NOMO-1 treated with dmso at 0.1 percent for 144 hours (cell line): ENCODE measurements around the gene IL37.
"Not testable (repeated sequence)": the region's sequence is repeated elsewhere in the genome, so short reads cannot be mapped to it uniquely, and the experiment has no call there.

Source experiments
- DNase-seq: peaks from one replicate; lab custom pipeline; 2025; ENCODE audit not compliant: unreplicated experiment; lab: John Stamatoyannopoulos, UW

IL37 gene

GRCh38 chr2:112920923-112921532, 10.1 kb downstream of the IL37 start:
- DNase-seq, result no peak

- DNase-seq, result no peak
These were observed 11.0 kb downstream of the IL37 start for GRCh38 chr2:112921982-112922381.

DNA sequence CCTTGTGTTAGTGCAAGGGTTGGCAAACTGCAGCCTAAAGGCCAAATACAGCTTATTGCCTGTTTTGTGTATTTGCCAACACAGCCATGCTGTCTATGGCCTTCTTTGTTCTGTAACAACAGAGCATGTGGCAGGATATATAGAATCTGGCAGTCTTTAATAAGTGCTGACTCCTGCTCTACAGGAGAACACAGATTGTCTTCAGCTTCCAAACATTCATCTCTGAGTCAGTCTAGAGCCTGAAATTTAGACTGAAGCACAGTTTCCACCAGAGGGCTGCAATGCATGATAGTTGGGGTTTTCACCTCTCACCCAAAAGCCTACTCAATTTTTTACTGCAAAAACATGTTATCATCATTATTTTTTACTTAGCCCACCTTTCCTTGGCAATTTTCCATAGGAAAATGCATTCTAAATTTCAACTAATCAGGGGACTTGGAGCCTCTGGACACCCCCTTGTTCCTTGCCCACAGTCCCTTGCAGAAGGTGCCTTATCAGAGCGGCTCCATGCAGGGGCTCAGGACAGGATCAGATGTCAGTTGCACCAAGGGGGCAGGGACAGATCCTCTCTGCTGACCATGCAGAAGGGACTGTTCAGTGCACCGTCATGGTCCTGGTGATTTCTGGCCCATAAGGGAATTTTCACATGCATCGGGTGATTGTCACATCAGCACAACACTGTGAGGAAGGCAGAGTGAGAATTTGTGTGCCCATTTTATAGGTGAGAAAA, 12.4 kb downstream of the IL37 start:
- no peak for DNase-seq

- no peak for DNase-seq
These were observed 13.0 kb downstream of the IL37 start for GRCh38 chr2:112923967-112924338.

GRCh38 chr2:112924360-112924759, 13.4 kb downstream of the IL37 start:
- no peak for DNase-seq

DNA sequence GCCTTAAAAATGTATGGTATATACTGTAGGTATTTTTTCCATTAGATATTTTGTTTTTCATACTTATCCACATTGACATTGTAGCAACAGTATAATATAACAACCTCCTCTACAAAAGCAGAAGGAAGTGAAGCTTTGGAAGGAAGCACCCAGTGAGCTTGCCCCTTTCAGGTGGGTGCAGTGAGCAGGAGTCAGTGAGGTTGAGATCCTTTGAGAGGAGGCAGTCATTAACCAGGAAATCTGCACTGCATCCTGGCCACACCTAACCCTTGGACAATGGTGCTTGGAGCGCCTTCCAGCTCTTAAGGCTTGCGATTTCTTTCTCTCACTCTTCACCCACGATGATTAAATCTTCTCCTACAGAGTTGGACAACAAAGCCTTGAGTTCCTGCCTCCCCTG, 13.9 kb downstream of the IL37 start:
- no peak for DNase-seq

DNA sequence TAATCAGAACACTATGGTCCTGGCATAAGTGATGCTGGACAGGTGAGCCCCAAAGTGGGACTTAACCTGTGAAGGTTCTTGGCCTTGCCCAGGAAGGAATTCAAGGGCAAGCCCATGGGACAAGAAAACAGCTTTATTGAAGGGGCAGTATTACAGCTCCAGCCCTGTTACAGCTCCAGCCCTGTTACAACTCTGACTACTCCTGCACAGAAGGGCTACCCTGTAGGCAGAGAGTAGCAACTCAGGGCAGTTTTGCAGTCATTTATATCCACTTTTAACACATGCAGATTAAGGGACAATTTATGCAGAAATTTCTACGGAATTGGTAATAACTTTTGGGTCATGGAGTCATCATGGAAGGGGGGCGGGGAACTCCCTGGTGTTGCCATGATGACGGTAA, 15.7 kb downstream of the IL37 start:
- no peak for DNase-seq

DNA sequence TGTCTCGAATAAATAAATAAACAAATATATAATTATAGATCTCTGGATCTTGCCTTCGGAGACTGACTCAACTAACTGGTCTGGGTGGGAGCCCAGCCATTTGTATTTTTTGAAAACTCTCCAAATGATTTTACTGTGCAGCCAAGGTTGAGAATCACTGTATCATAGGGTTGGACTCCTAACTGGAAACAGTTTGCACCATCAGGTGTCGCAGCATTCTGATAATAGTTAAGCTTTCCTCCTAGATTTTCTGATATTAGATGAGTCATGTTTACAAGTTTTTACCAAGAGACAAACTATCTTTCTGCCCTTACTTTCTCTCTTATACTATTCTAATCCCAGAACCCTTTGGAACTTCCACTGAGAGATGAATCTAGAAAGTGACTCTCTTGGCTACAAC, 16.8 kb downstream of the IL37 start:
- no peak for DNase-seq

DNA sequence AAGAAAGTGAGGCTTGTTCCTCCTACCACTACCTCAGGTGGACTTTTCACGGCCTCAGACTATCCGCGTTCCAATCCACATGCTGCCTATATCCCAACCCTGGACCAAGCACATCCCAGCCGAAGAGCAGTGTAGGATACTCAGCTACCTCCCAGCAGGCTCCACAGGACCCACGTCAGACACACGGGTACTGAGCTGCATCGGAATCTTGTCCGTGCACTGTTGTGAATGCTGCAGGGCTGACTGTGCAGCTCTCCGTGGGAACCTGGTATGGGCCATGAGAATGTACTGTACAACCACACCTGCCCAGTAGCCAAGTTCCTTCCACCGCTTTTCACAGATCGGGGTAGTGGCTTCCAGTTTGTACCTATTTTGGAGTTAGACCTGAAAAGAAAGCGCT, 22.3 kb downstream of the IL37 start:
- no peak for DNase-seq

- not testable (repeated sequence) for DNase-seq
These were observed 23.2 kb downstream of the IL37 start for GRCh38 chr2:112934117-112934516.

- DNase-seq, result no peak
These were observed 25.9 kb downstream of the IL37 start for GRCh38 chr2:112936927-112937232.

DNA sequence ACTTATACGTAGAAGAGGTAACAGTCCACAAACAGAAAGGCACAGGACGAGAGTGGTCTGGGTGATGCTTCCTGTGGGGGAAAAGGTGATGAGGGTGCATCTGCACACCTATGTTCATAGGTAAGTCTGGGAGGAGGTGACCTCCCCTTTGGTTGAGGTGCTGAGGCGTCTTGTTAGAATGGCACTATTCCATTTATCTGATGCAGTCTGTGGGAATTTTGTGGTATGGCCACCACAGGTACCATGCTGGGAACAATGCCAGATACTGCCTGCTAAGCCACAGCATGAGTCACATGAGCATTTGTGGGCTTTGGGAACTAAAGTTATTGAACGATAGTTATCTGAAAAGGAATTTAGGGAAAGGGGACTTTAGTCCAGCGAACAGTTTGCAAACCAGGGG, 27.9 kb downstream of the IL37 start:
- DNase-seq, result no peak

DNA sequence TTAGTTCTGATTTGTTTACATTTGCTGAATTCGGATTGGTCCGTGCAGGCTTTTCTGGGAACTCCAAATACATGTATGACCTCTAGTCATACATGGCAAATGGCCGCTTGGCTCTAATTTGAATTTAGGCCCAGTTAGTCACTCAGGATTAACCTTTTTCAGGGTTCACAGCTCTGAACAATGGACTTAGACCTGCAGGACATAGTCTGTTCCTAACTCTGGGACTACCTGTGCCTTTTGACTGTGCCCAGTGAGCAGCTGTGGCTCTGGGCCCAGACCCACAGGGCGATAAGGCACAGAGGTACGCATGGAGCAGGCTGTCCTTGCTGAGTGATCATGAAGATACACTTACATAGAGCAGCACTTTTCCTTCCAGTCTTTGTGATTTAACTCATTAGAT, 28.5 kb downstream of the IL37 start:
- DNase-seq, result no peak

- DNase-seq, result no peak
These were observed 30.1 kb downstream of the IL37 start for GRCh38 chr2:112940859-112941625.

GRCh38 chr2:112941753-112942653, 31.0 kb downstream of the IL37 start:
- peak; percentile 58 for DNase-seq

- DNase-seq, result no peak
These were observed 31.7 kb downstream of the IL37 start for GRCh38 chr2:112942654-112943002.

GRCh38 chr2:112944971-112945370, 34.0 kb downstream of the IL37 start:
- no peak for DNase-seq

GRCh38 chr2:112946086-112946485, 35.1 kb downstream of the IL37 start:
- DNase-seq, result no peak

DNA sequence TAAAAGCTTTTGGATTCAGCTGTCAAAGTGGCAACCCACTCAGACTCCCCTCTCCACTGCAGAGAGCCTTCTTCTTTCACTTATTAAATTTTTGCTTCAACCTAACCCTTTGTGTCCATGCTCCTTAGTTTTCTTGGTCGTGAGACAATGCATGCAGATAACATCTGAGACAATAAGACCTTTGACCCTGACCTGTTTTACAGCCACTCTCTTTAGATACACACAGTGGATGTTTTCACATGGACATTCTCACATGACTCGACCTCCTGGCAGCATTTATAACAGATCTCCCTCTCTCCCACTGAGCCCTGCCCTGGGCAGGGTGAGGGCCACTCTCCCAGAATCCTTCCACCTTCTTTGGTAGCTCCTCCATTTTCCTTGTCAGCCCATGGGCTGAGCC, 36.4 kb downstream of the IL37 start:
- no peak for DNase-seq

DNA sequence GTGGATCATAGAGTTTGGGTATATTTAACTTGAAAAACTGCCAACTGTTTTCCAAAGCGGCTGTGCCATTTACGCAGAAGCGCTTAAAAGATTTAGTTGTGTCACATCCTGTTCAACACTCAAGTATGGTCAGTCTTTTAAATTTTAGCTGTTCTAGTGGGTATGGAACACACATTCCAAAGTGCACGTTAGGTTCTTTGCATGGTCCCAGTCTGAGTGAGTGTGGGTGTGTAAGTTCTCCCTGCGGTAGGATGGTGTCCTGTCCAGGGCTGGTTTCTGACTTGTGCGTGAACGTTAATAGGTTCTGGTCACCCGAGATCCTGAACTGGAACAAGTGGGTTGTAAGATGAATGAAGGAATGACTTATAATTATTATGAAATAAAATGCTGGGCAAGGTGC, 38.5 kb downstream of the IL37 start:
- no peak for DNase-seq

DNA sequence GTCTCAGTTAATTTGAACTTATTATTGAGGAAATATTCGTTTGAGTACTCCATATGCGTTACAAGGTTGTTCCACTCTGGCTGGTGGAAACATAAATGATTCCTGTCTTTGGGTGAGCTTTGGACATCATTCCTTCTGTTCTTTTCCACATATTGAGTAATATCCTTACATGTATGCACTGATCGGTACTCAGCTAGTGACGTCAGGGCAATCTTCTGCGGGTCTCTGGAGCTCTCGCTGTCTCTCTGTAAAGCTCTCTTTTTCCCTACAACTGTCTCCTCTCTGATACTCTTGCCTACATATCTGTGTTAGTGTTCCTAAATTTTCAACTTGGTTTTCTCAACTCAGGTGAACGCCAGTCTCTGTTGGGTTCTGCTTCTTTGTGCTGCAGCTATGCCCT, 43.4 kb downstream of the IL37 start:
- no peak for DNase-seq

DNA sequence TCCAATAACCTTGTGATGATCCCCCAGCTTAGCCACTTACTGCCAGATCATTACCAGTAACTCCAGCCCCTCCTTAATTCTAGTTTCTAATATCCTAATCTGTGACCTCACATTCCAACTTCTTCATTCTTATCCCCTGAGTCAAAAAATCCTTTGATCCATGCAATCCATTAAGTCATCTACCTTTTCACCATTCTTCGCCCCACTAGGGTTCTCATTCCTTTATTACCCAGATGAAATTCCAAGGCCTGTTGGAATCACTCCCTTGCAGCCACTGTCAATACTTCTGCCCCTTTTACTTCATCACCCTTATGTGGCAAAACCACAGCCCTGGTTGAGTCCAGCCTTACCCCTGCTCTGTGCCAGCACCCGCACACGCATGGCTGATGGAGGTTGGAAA, 46.5 kb downstream of the IL37 start:
- no peak for DNase-seq
